Measurements from ENCODE around the gene EPHB3.

The EPHB3 gene

GRCh38 chr3:184582646-184583577, 21.3 kb downstream of the EPHB3 start:
- DNase-seq, result peak; percentile 53

- peak; percentile 46 for DNase-seq
Measured at GRCh38 chr3:184583578-184584451, 22.2 kb downstream of the EPHB3 start.

- no peak for DNase-seq
Measured at GRCh38 chr3:184584464-184584891, 22.9 kb downstream of the EPHB3 start.

- no peak for DNase-seq
Measured at GRCh38 chr3:184585545-184585944, 24.0 kb downstream of the EPHB3 start.

- no peak for DNase-seq
Measured at GRCh38 chr3:184586851-184587250, 25.3 kb downstream of the EPHB3 start.

GRCh38 chr3:184588776-184589175, 27.2 kb downstream of the EPHB3 start:
- no peak for DNase-seq

- no peak for DNase-seq
Measured at GRCh38 chr3:184590795-184591194, 29.2 kb downstream of the EPHB3 start.

GRCh38 chr3:184591789-184592188, 30.2 kb downstream of the EPHB3 start:
- no peak for DNase-seq

- no peak for DNase-seq
Measured at GRCh38 chr3:184592371-184593219, 31.0 kb downstream of the EPHB3 start.

- DNase-seq, result no peak
Measured at GRCh38 chr3:184593220-184593927, 31.8 kb downstream of the EPHB3 start.

GRCh38 chr3:184593928-184594303, 32.3 kb downstream of the EPHB3 start:
- no peak for DNase-seq

- no peak for DNase-seq
Measured at GRCh38 chr3:184594371-184595001, 32.9 kb downstream of the EPHB3 start.

GRCh38 chr3:184595726-184596125, 34.1 kb downstream of the EPHB3 start:
- DNase-seq, result no peak

GRCh38 chr3:184596233-184596632, 34.6 kb downstream of the EPHB3 start:
- no peak for DNase-seq

- DNase-seq, result no peak
Measured at GRCh38 chr3:184596886-184597575, 35.4 kb downstream of the EPHB3 start.

- DNase-seq, result no peak
Measured at GRCh38 chr3:184597829-184598573, 36.4 kb downstream of the EPHB3 start.

- DNase-seq, result no peak
Measured at GRCh38 chr3:184598574-184598927, 37.0 kb downstream of the EPHB3 start.

- no peak for DNase-seq
Measured at GRCh38 chr3:184599143-184599542, 37.6 kb downstream of the EPHB3 start.

GRCh38 chr3:184600685-184601377, 39.2 kb downstream of the EPHB3 start:
- DNase-seq, result no peak

Measured in DMS53 (cell line).